GM10248 (cell line): ENCODE measurements around the gene TRAP1.

ENCODE experiments used
- CTCF ChIA-PET: fragments of 300-600 bp; sonication (Branson Sonifier 250); formaldehyde crosslinking; extraction: SDS; loops from one replicate; lab custom pipeline; 2021; ENCODE audit warnings: antibody characterized with exemption; lab: Yijun Ruan, JAX
- POLR2A ChIA-PET: fragments of 350-650 bp; sonication (Branson Sonifier 250); formaldehyde crosslinking; extraction: SDS; loops from one replicate; lab custom pipeline; 2020; ENCODE audit warnings: antibody characterized with exemption; lab: Yijun Ruan, JAX
- DNase-seq: peaks from one replicate; pipeline ENCODE4 v3.0.0; 2012; ENCODE audit errors: extremely low spot score
- TF ChIP-seq, protein P1 (sequence below): IDR thresholded peaks from 2 replicates; pipeline ENCODE4 v1.5.1; 2012; ENCODE audit warnings: mild to moderate bottlenecking, low read depth; ENCODE audit errors: extremely low read depth, missing control alignments, control extremely low read depth

TRAP1 gene

DNA sequence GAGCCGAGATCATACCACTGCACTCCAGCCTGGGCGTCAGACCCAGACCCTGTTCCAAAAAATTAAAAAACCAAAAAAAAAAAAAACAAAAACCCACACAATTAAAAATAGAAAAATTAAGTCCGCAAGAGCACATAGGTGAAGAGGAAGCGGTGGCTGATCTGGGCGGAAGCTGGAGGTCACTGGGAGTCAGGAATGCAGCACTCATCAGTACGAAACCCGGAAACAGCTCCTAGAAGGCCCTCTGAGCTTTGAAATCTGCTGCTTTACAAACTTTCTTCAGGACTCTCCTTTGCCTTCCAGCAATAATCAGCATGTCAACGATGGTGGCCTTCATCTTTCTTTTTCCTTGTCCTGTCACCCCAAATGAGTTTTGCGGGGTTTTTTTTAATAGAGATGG, 29.5 kb downstream of the TRAP1 start:
- POLR2A ChIA-PET: interaction anchor here (0.6 kb wide), 1 partner anchor 29 kb away, joined by 3 read pairs; the partner anchor contains the start of gene TRAP1
- TF ChIP-seq, protein P1, sequence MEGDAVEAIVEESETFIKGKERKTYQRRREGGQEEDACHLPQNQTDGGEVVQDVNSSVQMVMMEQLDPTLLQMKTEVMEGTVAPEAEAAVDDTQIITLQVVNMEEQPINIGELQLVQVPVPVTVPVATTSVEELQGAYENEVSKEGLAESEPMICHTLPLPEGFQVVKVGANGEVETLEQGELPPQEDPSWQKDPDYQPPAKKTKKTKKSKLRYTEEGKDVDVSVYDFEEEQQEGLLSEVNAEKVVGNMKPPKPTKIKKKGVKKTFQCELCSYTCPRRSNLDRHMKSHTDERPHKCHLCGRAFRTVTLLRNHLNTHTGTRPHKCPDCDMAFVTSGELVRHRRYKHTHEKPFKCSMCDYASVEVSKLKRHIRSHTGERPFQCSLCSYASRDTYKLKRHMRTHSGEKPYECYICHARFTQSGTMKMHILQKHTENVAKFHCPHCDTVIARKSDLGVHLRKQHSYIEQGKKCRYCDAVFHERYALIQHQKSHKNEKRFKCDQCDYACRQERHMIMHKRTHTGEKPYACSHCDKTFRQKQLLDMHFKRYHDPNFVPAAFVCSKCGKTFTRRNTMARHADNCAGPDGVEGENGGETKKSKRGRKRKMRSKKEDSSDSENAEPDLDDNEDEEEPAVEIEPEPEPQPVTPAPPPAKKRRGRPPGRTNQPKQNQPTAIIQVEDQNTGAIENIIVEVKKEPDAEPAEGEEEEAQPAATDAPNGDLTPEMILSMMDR: no peak
- no peak for DNase-seq
- CTCF ChIA-PET: interaction anchor here (1.0 to 2.5 kb wide), 6 partner anchors 9 to 566 kb away, joined by 3 to 8 read pairs (median 4); no protein-coding TSS in a partner anchor

DNA sequence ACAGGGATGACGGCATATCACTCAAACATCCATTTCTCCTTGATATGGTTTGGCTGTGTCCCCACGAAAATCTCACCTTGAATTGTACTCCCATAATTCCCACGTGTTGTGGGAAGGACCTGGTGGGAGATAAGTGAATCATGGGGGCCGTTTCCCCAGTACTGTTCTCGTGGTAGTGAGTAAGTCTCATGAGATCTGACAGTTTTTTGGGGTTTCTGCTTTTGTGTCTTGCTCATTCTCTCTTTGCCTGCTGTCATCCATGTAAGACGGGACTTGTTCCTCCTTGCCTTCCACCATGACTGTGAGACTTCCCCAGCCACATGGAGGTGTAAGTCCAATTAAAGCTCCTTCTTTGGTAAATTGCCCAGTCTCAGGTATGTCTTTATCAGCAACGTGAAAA, 30.3 kb downstream of the TRAP1 start:
- POLR2A ChIA-PET: no interaction called here
- TF ChIP-seq, protein P1: no peak
- no peak for DNase-seq
- CTCF ChIA-PET: interaction anchor here (1.0 to 2.5 kb wide), 3 partner anchors 9 to 567 kb away, joined by 4 to 8 read pairs (median 4); no protein-coding TSS in a partner anchor

DNA sequence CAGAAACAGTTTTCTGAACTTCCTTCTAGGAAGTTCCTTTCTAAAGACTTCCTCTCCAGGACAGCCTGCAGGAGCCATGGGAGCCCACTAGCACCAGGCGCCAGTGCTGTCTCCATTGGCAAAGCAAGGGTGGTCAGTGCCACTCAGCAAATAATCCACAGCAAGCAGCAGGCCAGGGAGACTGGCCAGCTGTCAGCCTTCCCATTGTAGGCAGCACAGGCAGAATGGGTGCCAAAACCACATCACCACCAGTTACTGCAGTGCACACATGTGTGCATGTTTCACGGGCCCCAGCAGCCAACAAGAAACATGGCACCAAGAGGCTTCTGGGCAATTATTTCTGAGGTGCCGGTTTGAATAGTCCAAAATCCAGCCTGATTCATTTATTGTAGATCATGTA, 36.1 kb downstream of the TRAP1 start:
- CTCF ChIA-PET: interaction anchor here (1.6 to 2.0 kb wide), 2 partner anchors 10 to 258 kb away, joined by 3 to 11 read pairs; no protein-coding TSS in a partner anchor

DNA sequence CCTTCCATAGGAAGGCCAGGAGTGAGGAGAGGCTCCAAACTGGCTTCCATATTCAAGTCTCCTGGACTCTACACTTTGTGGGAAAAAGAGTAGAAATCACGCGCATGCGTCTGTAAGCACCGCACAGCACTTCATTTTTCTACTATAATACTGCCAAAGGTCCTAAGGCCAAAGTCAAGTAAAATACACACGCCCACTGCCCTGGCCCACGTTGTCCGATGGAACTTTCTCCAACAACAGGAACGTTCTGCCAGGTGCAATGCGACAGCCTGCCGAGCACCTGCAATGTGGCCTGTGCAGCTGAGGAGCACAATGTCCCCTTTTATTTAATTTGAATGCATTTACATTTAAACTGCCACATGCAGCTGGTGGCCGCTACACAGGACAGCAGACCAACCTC, 39.3 kb downstream of the TRAP1 start:
- ChIA-PET POLR2A (no interaction called here), CTCF (interaction anchor here (0.8 to 1.3 kb wide), 3 partner anchors 9 to 24 kb away, joined by 3 to 4 read pairs (median 4); partner anchors contain the start of gene DNASE1)
- no peak for DNase-seq
- TF ChIP-seq, protein P1: no peak

More for the DNA sequence above, 36.1 kb downstream of the TRAP1 start:
- DNase-seq: no peak
- POLR2A ChIA-PET: no interaction called here
- TF ChIP-seq, protein P1: no peak

DNA sequence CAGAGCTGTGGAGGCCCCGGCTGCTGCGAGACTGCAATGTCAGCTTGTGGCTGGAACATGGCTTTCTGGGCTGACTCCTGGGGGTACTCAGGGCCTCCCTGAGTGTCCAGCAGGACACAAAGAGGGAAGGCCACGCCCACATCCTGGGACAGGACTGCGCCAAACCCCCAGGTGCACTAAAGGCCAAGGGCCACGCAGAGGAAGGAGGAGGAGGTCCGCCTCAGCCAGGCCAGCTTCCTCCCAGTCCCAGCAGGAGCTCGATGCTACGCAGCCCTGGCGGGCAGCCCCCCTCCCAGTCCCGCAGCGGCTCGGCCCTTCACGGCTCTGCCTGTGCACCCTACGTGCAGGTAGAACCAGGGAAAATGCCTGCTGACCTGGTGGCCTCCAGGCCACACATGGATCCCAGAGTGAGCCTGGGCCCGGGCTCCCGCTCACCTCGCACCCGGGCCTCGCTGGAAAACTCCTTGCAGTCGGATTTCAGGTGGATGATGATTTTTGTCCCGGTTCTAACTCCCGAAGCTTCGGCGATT, 41.7 kb downstream of the TRAP1 start:
- ChIA-PET POLR2A (no interaction called here), CTCF (interaction anchor here (1.1 kb wide), 2 partner anchors 13 to 16 kb away, joined by 3 read pairs; no protein-coding TSS in a partner anchor)
- TF ChIP-seq, protein P1: no peak
- no peak for DNase-seq

DNA sequence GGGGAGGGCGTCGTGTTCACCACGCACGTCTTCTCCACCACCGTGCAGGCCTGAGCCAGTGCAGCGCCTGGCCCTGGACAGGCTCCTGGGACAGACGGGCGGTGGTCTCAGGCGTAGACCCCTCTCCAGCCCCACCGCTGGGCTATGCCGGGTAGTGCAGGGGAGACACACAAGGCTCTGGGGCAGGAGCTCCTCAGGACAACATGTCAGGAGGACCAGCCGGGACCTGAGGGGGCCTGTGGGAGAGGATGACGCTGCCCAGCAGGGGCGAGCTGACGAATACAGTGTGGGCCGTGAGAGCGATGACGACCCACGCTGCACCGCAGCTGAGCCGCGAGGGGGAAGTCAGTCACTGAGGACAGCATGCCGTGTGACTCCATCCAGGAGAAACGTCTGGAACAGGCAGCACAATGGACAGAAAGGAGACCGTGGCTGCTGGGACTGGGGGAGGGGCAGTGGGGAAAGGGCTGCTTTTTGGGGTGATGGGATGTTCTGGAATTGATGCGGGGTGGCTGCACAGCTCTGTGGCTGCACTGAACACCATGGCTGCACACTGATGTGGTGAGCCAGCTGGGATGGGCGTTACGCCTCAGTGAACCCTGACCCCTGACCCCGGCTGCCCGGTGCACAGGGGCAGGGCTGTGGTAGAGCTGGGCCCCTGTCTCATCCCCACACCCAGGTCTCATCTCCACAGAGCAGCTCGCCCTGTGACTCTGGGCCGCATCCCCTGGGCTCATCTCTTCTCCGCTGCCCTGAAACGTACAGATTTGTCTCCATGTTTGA, 42.6 kb downstream of the TRAP1 start:
- ChIA-PET CTCF (interaction anchor here (0.7 to 1.1 kb wide), 4 partner anchors 12 to 17 kb away, joined by 3 read pairs; no protein-coding TSS in a partner anchor), POLR2A (no interaction called here)
- DNase-seq: no peak
- TF ChIP-seq, protein P1: no peak
